Panc1 (cell line): ENCODE measurements around the gene CDK2.

ENCODE experiments used
- CTCF ChIP-seq: fragments of 450-650 bp; IDR thresholded peaks from 2 replicates; pipeline ENCODE4 v1.5.1; 2017; ENCODE audit warnings: mild to moderate bottlenecking
- POLR2AphosphoS5 ChIP-seq: IDR thresholded peaks from 2 replicates; pipeline ENCODE4 v1.6.1; 2012; ENCODE audit warnings: mild to moderate bottlenecking, low read depth, low read length, moderate library complexity
- SIN3A ChIP-seq: IDR thresholded peaks from 2 replicates; pipeline ENCODE4 v1.6.1; 2012; ENCODE audit warnings: low read depth, mild to moderate bottlenecking, low read length, moderate library complexity, borderline replicate concordance; ENCODE audit not compliant: insufficient read depth
- TF ChIP-seq, protein P1 (sequence below), 2 experiments: IDR thresholded peaks; 2 replicates each; pipeline ENCODE4 v1.6.1; 2011 to 2012; ENCODE audit warnings: low read depth in 2 of 2, control low read depth in 1 of 2, low read length in 1 of 2, mild to moderate bottlenecking in 1 of 2, moderate library complexity in 1 of 2; ENCODE audit not compliant: insufficient read depth in 1 of 2

DNA sequence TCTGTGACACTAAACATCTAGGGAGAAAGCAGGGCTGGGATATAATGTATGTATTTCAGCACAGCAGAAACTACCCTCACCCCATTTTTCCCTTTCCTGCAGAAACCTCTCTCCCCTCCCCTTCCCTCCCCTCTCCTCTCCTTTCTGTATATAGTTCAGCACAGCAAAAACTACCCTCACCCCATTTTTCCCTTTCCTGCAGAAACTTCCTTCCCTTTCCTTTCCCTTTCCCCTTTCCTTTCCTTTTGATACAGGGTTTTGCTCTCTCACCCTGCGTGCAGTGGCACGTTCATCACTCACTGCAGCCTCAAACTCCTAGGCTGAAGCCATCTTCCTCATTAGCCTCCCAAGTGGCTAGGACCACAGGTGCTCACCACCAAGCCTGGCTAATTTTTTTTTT lies 2.9 kb upstream of the CDK2 start:
- TF ChIP-seq, protein P1, sequence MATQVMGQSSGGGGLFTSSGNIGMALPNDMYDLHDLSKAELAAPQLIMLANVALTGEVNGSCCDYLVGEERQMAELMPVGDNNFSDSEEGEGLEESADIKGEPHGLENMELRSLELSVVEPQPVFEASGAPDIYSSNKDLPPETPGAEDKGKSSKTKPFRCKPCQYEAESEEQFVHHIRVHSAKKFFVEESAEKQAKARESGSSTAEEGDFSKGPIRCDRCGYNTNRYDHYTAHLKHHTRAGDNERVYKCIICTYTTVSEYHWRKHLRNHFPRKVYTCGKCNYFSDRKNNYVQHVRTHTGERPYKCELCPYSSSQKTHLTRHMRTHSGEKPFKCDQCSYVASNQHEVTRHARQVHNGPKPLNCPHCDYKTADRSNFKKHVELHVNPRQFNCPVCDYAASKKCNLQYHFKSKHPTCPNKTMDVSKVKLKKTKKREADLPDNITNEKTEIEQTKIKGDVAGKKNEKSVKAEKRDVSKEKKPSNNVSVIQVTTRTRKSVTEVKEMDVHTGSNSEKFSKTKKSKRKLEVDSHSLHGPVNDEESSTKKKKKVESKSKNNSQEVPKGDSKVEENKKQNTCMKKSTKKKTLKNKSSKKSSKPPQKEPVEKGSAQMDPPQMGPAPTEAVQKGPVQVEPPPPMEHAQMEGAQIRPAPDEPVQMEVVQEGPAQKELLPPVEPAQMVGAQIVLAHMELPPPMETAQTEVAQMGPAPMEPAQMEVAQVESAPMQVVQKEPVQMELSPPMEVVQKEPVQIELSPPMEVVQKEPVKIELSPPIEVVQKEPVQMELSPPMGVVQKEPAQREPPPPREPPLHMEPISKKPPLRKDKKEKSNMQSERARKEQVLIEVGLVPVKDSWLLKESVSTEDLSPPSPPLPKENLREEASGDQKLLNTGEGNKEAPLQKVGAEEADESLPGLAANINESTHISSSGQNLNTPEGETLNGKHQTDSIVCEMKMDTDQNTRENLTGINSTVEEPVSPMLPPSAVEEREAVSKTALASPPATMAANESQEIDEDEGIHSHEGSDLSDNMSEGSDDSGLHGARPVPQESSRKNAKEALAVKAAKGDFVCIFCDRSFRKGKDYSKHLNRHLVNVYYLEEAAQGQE (IDR thresholded peaks at IDR 0.05; ENCODE audit: insufficient read depth in 1 of 2, low read depth in 2 of 2, low read length in 1 of 2): no peak
- TF ChIP-seq CTCF (no peak), SIN3A (no peak), POLR2AphosphoS5 (no peak)
